AG08395 (cell line): ENCODE data around the gene ZNRF3.

Experiments used
- DNase-seq: peaks from one replicate; pipeline ENCODE4 v3.0.0; 2012; ENCODE audit warnings: mixed read lengths, low spot score

The ZNRF3 gene

DNA sequence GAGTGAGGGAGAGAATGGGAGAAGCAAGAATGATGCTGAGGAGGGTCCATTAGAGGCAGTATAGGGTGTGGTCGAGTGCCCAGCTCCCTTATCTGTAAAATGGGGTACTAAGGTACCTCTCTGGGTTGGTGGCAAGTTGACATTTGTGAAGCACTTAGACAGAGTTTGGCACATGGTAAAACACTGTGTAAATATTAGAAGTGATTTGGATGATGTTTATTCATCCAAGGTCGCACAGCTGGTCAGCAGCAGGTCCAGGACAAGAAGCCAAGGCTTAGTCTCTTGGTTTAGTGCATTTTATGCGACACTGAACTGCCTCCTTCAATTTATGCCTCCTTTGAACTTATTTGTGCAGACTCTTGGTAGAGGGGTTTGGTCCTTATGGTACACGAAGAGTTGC, 208.9 kb downstream of the ZNRF3 start:
- DNase-seq, result no peak

- DNase-seq, result no peak
Measured at GRCh38 chr22:29093030-29093429, 209.7 kb downstream of the ZNRF3 start.

DNA sequence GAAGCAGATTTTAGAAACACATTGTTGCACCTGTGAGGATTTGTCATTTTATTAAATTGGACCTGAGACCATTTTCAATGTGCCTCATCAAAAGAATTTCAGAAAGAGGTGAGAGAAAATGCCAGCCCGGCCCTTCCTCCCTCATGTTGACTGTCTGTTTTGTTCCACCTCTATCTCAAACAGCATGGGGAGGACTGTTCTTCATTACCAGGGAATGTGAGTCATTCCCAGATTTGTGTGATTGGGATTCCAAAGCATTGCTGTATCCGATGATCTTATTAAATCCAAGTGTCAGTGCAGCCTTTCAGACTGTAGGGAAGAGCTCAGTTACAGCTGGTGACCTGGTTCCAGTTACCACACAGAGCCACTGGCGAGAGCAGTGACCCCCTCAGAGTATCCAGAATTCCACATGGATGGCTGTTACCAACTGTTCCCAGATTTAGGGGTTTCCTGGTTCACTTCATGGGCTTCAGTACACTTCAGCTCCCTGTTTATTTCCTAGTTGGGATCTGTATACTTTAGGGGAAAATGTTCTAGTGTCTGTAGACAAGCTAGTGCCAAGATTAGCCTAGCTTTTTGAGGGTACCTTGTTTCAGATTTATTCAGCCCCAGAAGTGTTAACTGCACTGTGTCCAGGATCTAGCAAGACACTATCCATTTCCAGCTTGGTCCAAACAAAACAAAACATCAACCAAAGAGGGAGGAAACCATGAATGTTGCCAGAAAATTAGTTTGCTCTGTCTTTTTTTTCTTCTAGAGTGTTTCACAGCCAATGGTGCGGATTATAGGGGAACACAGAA, 210.3 kb downstream of the ZNRF3 start:
- peak; percentile 91 for DNase-seq

DNA sequence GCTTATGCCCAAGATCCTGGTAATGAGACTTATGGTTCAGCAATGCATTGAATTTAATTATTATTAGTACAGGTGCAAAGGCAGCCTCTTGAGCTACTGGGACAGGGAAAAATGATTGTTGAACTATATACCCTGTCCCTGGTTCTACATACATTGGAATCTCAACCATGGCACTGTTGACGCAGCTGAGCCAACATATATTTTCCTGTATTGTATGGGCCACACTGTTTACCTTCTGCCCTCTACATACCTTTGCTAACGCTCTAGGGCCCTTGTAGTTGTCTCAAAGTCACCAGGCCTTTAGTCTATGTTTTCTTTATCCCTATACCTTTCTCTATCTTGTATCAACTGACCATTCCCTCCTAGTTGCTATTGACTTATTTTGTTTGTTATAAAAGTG, 212.1 kb downstream of the ZNRF3 start:
- no peak for DNase-seq

GRCh38 chr22:29096736-29097669, 213.6 kb downstream of the ZNRF3 start:
- DNase-seq, result no peak

DNA sequence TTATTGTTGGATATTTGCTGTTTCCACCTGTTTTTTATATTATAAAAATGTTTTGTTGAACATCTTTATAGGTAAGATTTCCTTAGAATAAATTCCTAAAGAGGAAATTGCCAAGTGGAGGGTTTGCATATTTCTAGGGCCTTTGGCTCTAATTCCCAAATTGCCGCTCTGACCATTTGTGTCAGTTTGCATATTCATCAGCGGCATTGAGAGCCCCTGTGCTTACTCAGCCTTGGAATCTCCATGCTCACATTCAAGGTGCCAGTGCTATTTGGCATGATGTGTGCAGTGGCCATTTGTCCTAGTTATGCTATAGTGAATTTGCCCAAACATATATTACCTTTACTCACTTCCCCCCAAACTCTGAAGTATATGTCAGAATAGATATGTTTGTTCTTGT, 214.9 kb downstream of the ZNRF3 start:
- DNase-seq, result no peak

DNA sequence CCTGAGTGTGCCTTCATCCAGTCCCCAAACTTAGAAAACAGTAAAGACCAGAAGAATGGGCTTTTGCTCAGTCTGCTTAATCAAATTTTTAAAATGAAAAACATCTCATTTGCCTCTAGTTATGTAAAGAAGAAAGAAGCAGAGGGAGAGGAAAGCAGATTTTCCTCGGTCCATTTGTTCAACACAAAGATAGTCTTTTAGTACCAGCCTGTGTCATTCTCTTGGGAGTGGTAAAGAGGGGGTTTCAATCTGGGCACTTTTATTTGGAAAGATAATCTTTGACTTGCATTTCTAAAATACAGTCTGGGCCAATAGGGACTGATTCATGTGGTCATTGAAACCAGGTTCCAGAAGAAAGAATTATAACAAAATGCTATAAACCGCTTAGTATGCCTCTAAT, 218.9 kb downstream of the ZNRF3 start:
- no peak for DNase-seq

GRCh38 chr22:29103121-29103520, 219.7 kb downstream of the ZNRF3 start:
- DNase-seq, result no peak

DNA sequence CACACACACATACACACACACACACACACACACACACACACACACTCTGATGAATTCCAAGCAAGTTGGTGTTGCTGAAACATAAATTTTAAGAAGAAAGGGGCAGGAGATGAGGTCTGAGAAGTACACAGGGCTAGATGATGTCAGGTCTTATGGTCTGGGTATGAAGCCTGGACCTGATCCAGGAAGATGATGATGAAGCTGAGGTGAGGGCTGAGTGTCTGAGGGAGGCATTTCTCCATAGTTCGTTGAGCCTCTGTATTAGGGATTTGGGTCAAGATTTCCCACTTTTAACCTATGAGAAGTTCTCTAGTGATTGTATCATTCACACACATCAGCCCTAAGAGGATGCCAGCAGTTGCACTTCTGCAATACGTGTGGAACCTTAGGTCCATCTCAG, 222.1 kb downstream of the ZNRF3 start:
- no peak for DNase-seq

DNA sequence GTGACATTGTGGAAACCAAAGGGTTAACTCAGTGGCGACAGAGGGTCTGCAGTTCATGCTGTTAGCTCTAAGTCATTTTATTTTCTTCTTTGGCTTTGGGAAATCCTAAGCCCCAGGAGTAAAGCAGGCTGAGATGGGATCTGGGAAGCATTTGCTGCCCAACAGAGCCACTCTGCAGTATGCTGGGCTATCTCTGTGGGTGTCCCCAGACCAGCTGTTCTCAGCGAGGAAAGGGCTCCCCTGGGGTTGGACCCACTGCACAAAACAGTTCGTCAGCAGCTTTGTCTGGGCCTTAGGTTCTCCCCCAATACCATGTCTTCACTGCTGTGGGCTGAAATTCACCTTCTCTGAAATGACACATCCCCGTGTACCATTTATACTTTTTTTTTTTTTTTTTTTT, 223.5 kb downstream of the ZNRF3 start:
- DNase-seq, result no peak
